Endodermal cell (in vitro differentiated cells): ENCODE results near the gene ST7. TPM values are rescaled to one million over a fixed set of nuclear protein-coding genes. Genes with fewer than 3 reads are reported as not detected.

Experiments
- DNase-seq: peaks from one replicate; pipeline ENCODE4 v3.0.0-alpha.2; 2017
- H3K27ac ChIP-seq: 2 replicates; pipeline ENCODE4 v1.5.1; 2013; ENCODE audit warnings: mild to moderate bottlenecking, low read depth, low read length, moderate library complexity
- H3K27me3 ChIP-seq: 2 replicates; pipeline ENCODE4 v1.6.1; 2013; ENCODE audit warnings: mild to moderate bottlenecking, low read length, moderate library complexity; ENCODE audit not compliant: insufficient read depth, control insufficient read depth, poor library complexity, severe bottlenecking
- H3K36me3 ChIP-seq: 2 replicates; pipeline ENCODE4 v1.7.0; 2013; ENCODE audit warnings: mild to moderate bottlenecking, low read length, moderate library complexity; ENCODE audit not compliant: control insufficient read depth, insufficient read depth
- H3K4me1 ChIP-seq: one replicate; pipeline ENCODE4 v1.7.0; 2013; ENCODE audit warnings: low read length; ENCODE audit not compliant: control insufficient read depth, insufficient read depth
- H3K4me3 ChIP-seq: 2 replicates; pipeline ENCODE4 v1.5.1; 2013; ENCODE audit warnings: mild to moderate bottlenecking, low read length, moderate library complexity
- H3K9ac ChIP-seq: 2 replicates; pipeline ENCODE4 v1.6.1; 2013; ENCODE audit warnings: mild to moderate bottlenecking, low read length, moderate library complexity; ENCODE audit not compliant: poor library complexity, severe bottlenecking; ENCODE audit errors: extremely low read depth
- H3K9me3 ChIP-seq: 2 replicates; pipeline ENCODE4 v1.6.1; 2013; ENCODE audit warnings: mild to moderate bottlenecking, low read length, moderate library complexity; ENCODE audit not compliant: control insufficient read depth
- H3K27ac Mint-ChIP-seq: 2 replicates; pipeline ENCODE4 v1.8.0; 2020; ENCODE audit warnings: mixed read lengths
- H3K27me3 Mint-ChIP-seq: 2 replicates; pipeline ENCODE4 v1.8.0; 2021; ENCODE audit warnings: mild to moderate bottlenecking, mixed read lengths; ENCODE audit not compliant: insufficient read depth
- H3K36me3 Mint-ChIP-seq: 2 replicates; pipeline ENCODE4 v1.8.0; 2020; ENCODE audit warnings: low read depth, mixed read lengths
- H3K4me1 Mint-ChIP-seq: 2 replicates; pipeline ENCODE4 v1.8.0; 2020; ENCODE audit warnings: mixed read lengths
- H3K4me3 Mint-ChIP-seq: 2 replicates; pipeline ENCODE4 v1.8.0; 2020; ENCODE audit warnings: mild to moderate bottlenecking, moderate library complexity, mixed read lengths
- H3K9me3 Mint-ChIP-seq: 2 replicates; pipeline ENCODE4 v1.8.0; 2020; ENCODE audit warnings: mild to moderate bottlenecking, mixed read lengths
- CTCF ChIP-seq: fragments of 200-600 bp; sonication (generic); conservative IDR thresholded peaks from 2 replicates; pipeline ENCODE4 v1.5.0; 2021; ENCODE audit warnings: antibody characterized with exemption, mild to moderate bottlenecking
- WGBS, 2 experiments: methylation state at CpG; one replicate each; pipeline versions ENCODE4 v1.1.5 to v1.1.7; 2013; ENCODE audit warnings: missing lambda C conversion rate in 2 of 2, mixed read lengths in 1 of 2; ENCODE audit not compliant: insufficient coverage in 1 of 2, insufficient read length in 1 of 2; 5-methylcytosine and 5-hydroxymethylcytosine counted together
- total RNA-seq, 2 donors: library from RNA; stranded (reverse); fragmentation: NEBNext Ultra II Directional in 1 of 2; extraction: Animal tissue kit (Norgen Biotek cat#: 25700) in 1 of 2; gene quantifications; 2 replicates in 1 of 2; 3 replicates in 1 of 2; pipeline ENCODE4 v1.2.1, GENCODE V29; 2021

ST7 gene
- total RNA-seq, 2 donors from 2014 or later, result 6.4 to 8.9 TPM

GRCh38 chr7:117146511-117146910, 193.2 kb downstream of the ST7 start:
- Histone ChIP-seq H3K27ac (no peak overlapping the region), H3K9me3 (no peaks in the 10 kb centered on the region), H3K27me3 (no peaks in the 10 kb centered on the region), H3K9ac (no peak overlapping the region), H3K36me3 (no peaks in the 10 kb centered on the region), H3K4me3 (no peak overlapping the region), H3K4me1 (peaks cover 3% of the 10 kb centered on the region)
- WGBS, 2 experiments, result 91 to 96% methylated on average over 3 of the region's 3 CpGs
- H3K4me3 Mint-ChIP-seq, result no peak overlapping the region
- no peak for DNase-seq
- H3K9me3 Mint-ChIP-seq, result no peaks in the 10 kb centered on the region
- no peaks in the 10 kb centered on the region for H3K27me3 Mint-ChIP-seq
- H3K27ac Mint-ChIP-seq, result no peak overlapping the region
- TF ChIP-seq CTCF, result no peak
- peaks cover 49% of the 10 kb centered on the region for H3K4me1 Mint-ChIP-seq
- no peaks in the 10 kb centered on the region for H3K36me3 Mint-ChIP-seq

GRCh38 chr7:117148971-117149370, 195.7 kb downstream of the ST7 start:
- Histone ChIP-seq H3K9ac (no peak overlapping the region), H3K36me3 (no peaks in the 10 kb centered on the region), H3K4me3 (no peak overlapping the region), H3K27me3 (no peaks in the 10 kb centered on the region), H3K4me1 (peaks cover 7% of the 10 kb centered on the region), H3K9me3 (no peaks in the 10 kb centered on the region), H3K27ac (no peak overlapping the region)
- whole genome bisulfite sequencing, 2 experiments, result 69 to 87% methylated on average over 4 of the region's 4 CpGs
- Mint-ChIP-seq H3K27ac (peak overlapping the region; percentile 64), H3K9me3 (no peaks in the 10 kb centered on the region), H3K4me1 (peaks cover 34% of the 10 kb centered on the region), H3K27me3 (no peaks in the 10 kb centered on the region), H3K4me3 (no peak overlapping the region), H3K36me3 (no peaks in the 10 kb centered on the region)
- no peak for TF ChIP-seq CTCF
- peak; percentile 73 for DNase-seq

- no peaks in the 10 kb centered on the region for H3K36me3 ChIP-seq
- no peak for TF ChIP-seq CTCF
- H3K36me3 Mint-ChIP-seq, result no peaks in the 10 kb centered on the region
- DNase-seq, result no peak
- no peaks in the 10 kb centered on the region for H3K9me3 Mint-ChIP-seq
- H3K9ac ChIP-seq, result no peak overlapping the region
- H3K27me3 ChIP-seq, result no peaks in the 10 kb centered on the region
- H3K4me1 ChIP-seq, result peaks cover 11% of the 10 kb centered on the region
- H3K27ac ChIP-seq, result no peak overlapping the region
- no peaks in the 10 kb centered on the region for H3K27me3 Mint-ChIP-seq
- H3K27ac Mint-ChIP-seq, result no peak overlapping the region
- H3K9me3 ChIP-seq, result no peaks in the 10 kb centered on the region
- no peak overlapping the region for H3K4me3 Mint-ChIP-seq
- peaks cover 34% of the 10 kb centered on the region for H3K4me1 Mint-ChIP-seq
- WGBS, 2 experiments, result 76% methylated on average over 3 of the region's 3 CpGs; no CpG with 5 or more reads in 1 of the 2 experiments
- no peak overlapping the region for H3K4me3 ChIP-seq
Measured at GRCh38 chr7:117149692-117150091, 196.4 kb downstream of the ST7 start.
